Thoracic aorta (tissue), 2 donors: ENCODE results near the gene GPR143. TPM values are rescaled to one million over a fixed set of nuclear protein-coding genes. Genes with fewer than 3 reads are reported as not detected.
A peak's percentile ranks its signal among the peaks of the same experiment; 100 is the strongest.

Source experiments
- ATAC-seq: fragments of 150-250 bp; one replicate; pipeline ENCODE4 v1.8.0; 2017; ENCODE audit warnings: low read depth; ENCODE audit not compliant: insufficient number of reproducible peaks, low FRiP score
- DNase-seq: peaks from one replicate; pipeline ENCODE4 v3.0.0-alpha.2; 2020; ENCODE audit warnings: low spot score
- H3K27ac ChIP-seq, 2 donors: fragments of 200-600 bp; sonication (generic); 1 replicate in 1 of 2; 2 replicates in 1 of 2; pipeline ENCODE4 v1.5.1; 2016; ENCODE audit warnings: mild to moderate bottlenecking in 2 of 2, moderate library complexity in 2 of 2
- H3K27me3 ChIP-seq: fragments of 200-600 bp; sonication (generic); replicated peaks from 2 replicates; pipeline ENCODE4 v1.6.0; 2016; ENCODE audit warnings: mild to moderate bottlenecking; ENCODE audit not compliant: insufficient read depth
- H3K36me3 ChIP-seq: fragments of 200-600 bp; sonication (generic); one replicate; pipeline ENCODE4 v1.5.1; 2016
- H3K4me1 ChIP-seq, 2 donors: fragments of 200-600 bp; sonication (generic); 1 replicate in 1 of 2; 2 replicates in 1 of 2; pipeline versions ENCODE4 v1.5.1 to v1.6.0; 2016; ENCODE audit warnings: low read depth in 2 of 2, mild to moderate bottlenecking in 1 of 2; ENCODE audit not compliant: control insufficient read depth in 1 of 2
- H3K4me3 ChIP-seq: fragments of 200-600 bp; sonication (generic); 2 replicates; pipeline ENCODE4 v1.5.1; 2016; ENCODE audit warnings: mild to moderate bottlenecking
- H3K9me3 ChIP-seq: fragments of 200-600 bp; sonication (generic); 2 replicates; pipeline ENCODE4 v1.5.1; 2016
- total RNA-seq, 2 donors: library from RNA; depleted of rRNA; stranded (reverse); fragments of >200 nt; gene quantifications; one replicate each; pipeline versions ENCODE4 v1.1.0 to v1.2.3, GENCODE V29; 2016
- TF ChIP-seq, protein P1 (sequence below): fragments of 200-600 bp; sonication (generic); IDR thresholded peaks from one replicate; pipeline ENCODE4 v1.5.1; 2019; ENCODE audit warnings: antibody characterized with exemption

The GPR143 gene
- total RNA-seq, 2 donors from 2014 or later = 2.6 TPM; not detected in 1

DNA sequence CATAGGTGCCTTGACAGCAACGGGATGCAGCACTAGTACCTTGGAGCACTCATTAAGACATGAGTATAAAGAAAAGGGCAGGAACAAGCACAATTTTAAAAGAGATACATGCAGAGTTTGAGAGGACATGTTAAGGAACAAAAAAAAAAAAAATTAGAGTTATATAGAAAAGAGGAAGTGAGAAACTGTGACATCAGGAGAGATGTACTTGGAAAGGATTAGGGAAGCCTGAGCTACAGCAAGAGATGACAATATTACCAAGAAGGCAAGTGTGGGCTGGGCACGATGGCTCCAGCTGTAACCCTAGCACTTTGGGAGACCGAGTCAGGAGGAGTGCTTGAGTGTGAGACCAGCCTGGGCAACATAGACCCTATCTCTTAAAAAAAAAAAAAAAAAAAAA lies 37.4 kb downstream of the GPR143 start:
- H3K27ac ChIP-seq = no peak overlapping the region
- no peaks in the 10 kb centered on the region for H3K9me3 ChIP-seq
- DNase-seq (no peak), ATAC-seq (no peak)
- no peaks in the 10 kb centered on the region for H3K4me1 ChIP-seq
- H3K4me3 ChIP-seq = no peak overlapping the region
- TF ChIP-seq, protein P1, sequence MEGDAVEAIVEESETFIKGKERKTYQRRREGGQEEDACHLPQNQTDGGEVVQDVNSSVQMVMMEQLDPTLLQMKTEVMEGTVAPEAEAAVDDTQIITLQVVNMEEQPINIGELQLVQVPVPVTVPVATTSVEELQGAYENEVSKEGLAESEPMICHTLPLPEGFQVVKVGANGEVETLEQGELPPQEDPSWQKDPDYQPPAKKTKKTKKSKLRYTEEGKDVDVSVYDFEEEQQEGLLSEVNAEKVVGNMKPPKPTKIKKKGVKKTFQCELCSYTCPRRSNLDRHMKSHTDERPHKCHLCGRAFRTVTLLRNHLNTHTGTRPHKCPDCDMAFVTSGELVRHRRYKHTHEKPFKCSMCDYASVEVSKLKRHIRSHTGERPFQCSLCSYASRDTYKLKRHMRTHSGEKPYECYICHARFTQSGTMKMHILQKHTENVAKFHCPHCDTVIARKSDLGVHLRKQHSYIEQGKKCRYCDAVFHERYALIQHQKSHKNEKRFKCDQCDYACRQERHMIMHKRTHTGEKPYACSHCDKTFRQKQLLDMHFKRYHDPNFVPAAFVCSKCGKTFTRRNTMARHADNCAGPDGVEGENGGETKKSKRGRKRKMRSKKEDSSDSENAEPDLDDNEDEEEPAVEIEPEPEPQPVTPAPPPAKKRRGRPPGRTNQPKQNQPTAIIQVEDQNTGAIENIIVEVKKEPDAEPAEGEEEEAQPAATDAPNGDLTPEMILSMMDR = no peak
- no peaks in the 10 kb centered on the region for H3K27me3 ChIP-seq
- no peaks in the 10 kb centered on the region for H3K36me3 ChIP-seq

DNA sequence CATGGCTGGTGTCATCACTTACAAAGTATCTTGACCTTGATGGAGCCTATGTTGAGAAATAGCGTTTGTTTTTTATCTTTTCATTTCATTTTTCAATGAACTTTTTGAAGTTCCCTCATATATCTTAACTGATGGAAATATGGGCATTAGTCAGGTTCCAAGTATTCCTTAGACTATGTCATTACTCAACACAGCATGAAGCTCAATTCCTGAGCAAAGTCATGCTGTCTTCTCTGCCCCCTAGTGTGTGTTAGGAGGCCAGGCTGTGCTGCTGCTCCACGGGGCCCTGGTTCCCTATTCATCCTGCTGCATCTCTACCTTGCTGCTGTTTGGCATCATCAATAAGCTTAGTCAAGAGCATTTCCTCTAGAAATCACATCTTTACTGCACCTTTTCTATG lies 40.9 kb downstream of the GPR143 start:
- Histone ChIP-seq H3K27me3 (no peaks in the 10 kb centered on the region), H3K9me3 (no peaks in the 10 kb centered on the region), H3K4me3 (no peak overlapping the region), H3K27ac (no peak overlapping the region), H3K4me1 (no peaks in the 10 kb centered on the region), H3K36me3 (peaks cover 7% of the 10 kb centered on the region)
- ATAC-seq (no peak), DNase-seq (no peak)
- TF ChIP-seq, protein P1 = no peak

DNA sequence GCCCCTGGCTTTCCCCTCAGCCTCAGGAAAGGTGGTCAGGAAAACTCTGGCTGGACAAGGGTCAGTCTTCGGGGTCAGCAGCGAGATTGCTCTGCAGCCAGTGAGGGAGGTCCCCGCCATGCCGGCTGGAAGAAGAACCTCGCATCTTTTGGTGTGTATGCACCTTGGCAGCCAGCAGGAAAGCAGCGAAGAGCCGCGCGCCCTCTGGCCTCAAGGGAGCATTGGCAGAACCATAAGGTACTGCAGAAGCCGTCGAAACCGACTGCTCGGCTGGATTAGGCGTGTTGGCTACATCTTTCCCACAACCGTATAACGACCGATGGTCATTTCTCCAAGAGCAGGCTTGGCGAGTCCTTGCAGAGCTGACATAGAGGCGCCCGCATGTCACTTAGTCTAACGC lies 48.3 kb downstream of the GPR143 start:
- DNase-seq (no peak), ATAC-seq (no peak)
- no peaks in the 10 kb centered on the region for H3K27me3 ChIP-seq
- TF ChIP-seq, protein P1 = no peak
- no peaks in the 10 kb centered on the region for H3K9me3 ChIP-seq
- H3K4me1 ChIP-seq = no peaks in the 10 kb centered on the region
- H3K4me3 ChIP-seq = no peak overlapping the region
- H3K36me3 ChIP-seq = peaks cover 30% of the 10 kb centered on the region
- no peak overlapping the region for H3K27ac ChIP-seq

DNA sequence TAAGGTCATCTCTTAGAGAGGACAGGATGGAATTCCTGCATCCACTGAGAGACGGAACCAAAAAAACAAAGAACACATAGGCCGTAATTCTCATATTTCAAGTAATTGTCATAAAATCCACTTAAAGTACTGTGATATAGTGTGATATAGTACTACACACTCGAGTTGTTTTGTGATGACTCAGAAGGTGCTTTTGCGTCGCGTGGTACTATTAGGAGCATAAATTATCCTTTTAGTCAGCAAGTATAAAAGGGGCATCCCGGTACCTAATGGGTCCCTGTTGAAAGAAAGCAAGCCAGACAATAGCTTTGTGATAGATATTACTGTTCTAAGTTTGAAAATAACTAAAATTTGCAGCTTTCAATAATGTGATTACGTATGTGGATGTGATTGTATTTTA lies 55.3 kb downstream of the GPR143 start:
- H3K4me3 ChIP-seq = no peak overlapping the region
- TF ChIP-seq, protein P1 = no peak
- H3K4me1 ChIP-seq = peaks cover 0 to 4% of the 10 kb centered on the region in 2 donors
- no peak overlapping the region for H3K27ac ChIP-seq
- H3K9me3 ChIP-seq = no peaks in the 10 kb centered on the region
- DNase-seq (no peak), ATAC-seq (no peak)
- no peaks in the 10 kb centered on the region for H3K27me3 ChIP-seq
- peaks cover 28% of the 10 kb centered on the region for H3K36me3 ChIP-seq

DNA sequence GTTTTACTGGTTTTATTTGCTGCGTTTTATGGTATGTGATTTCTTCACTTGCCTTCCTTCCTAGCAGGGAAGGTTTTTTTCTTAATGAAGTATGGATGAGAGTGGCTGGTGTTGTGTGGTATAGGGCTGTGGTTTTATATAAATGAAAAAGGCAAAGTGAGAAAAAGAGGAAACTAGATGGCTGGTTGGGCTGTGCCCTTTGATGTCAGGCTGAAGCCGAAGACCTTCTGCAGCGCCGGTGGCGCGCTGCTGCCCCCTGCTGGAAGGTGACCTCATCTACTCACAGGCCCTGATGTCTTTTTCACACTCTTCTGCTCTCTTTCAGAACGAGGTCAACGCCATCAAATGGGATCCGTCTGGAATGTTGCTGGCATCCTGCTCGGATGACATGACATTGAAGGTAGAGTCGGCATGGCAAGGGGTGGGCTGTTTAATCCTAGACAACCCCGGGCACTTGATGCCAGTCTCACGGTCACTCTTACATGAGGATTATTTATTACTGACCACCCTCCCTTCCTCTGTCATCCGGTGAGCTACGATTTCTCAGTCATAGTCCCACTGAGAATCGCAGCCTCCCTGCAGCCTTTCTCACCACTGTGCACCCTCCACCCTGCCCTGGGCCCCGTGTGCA lies 56.6 kb downstream of the GPR143 start:
- DNase-seq (peak; percentile 7), ATAC-seq (no peak)
- TF ChIP-seq, protein P1 = peak; percentile 70
- no peaks in the 10 kb centered on the region for H3K9me3 ChIP-seq
- no peak overlapping the region for H3K4me3 ChIP-seq
- H3K36me3 ChIP-seq = peaks cover 21% of the 10 kb centered on the region
- peaks cover 0 to 4% of the 10 kb centered on the region in 2 donors for H3K4me1 ChIP-seq
- no peaks in the 10 kb centered on the region for H3K27me3 ChIP-seq
- H3K27ac ChIP-seq = no peak overlapping the region
